Upper lobe of left lung (tissue), 4 donors: Measurements from ENCODE around the gene EPHB3.

ENCODE experiments used
- CTCF ChIP-seq, 6 experiments: fragments of 450-650 bp in 4 of 6; fragments of 200-600 bp in 2 of 6; sonication (generic) in 2 of 6; IDR thresholded peaks; one replicate each; pipeline ENCODE4 v1.5.1; 2016 to 2019; ENCODE audit warnings: antibody characterized with exemption in 6 of 6
- EP300 ChIP-seq, 4 donors: sonication (generic); formaldehyde crosslinking; IDR thresholded peaks; one replicate each; pipeline ENCODE4 v1.5.1; 2017; ENCODE audit warnings: antibody characterized with exemption in 4 of 4, control low read depth in 2 of 4
- POLR2A ChIP-seq, 4 donors: fragments of 450-650 bp; IDR thresholded peaks; one replicate each; pipeline ENCODE4 v1.5.1; 2016 to 2017; ENCODE audit warnings: antibody characterized with exemption in 4 of 4, mild to moderate bottlenecking in 2 of 4
- POLR2AphosphoS5 ChIP-seq, 2 donors: sonication (generic); formaldehyde crosslinking; IDR thresholded peaks; one replicate each; pipeline ENCODE4 v1.5.1; 2017; ENCODE audit warnings: antibody characterized with exemption in 2 of 2

- TF ChIP-seq CTCF (IDR thresholded peaks at IDR 0.05) (no peak), POLR2A (IDR thresholded peaks at IDR 0.05) (no peak), POLR2AphosphoS5 (IDR thresholded peaks at IDR 0.05) (no peak), EP300 (IDR thresholded peaks at IDR 0.05) (no peak)
Measured at GRCh38 chr3:184560531-184560930, 1.1 kb upstream of the EPHB3 start.
